GM23338 (cell line): ENCODE measurements around the gene RNF220. TPM values are rescaled to one million over a fixed set of nuclear protein-coding genes. Genes with fewer than 3 reads are reported as not detected.

Experiments
- ATAC-seq: fragments of 200-7000 bp; cut with Tn5 transposase; 3 replicates; pipeline ENCODE4 v1.9.1; 2020
- DNase-seq: peaks from one replicate; pipeline ENCODE4 v3.0.0-alpha.2; 2015; ENCODE audit warnings: low spot score
- H2AFZ ChIP-seq: fragments of 200-600 bp; sonication (generic); 2 replicates; pipeline ENCODE4 v1.8.0; 2016; ENCODE audit warnings: antibody characterized with exemption, mild to moderate bottlenecking, moderate library complexity
- H3F3A ChIP-seq: fragments of 200-600 bp; sonication (generic); replicated peaks from 2 replicates; pipeline ENCODE4 v1.8.0; 2017; ENCODE audit warnings: antibody characterized with exemption, mixed run types, low read depth
- H3K27ac ChIP-seq: fragments of 200-600 bp; sonication (generic); 2 replicates; pipeline ENCODE4 v1.6.1; 2016; ENCODE audit warnings: low read depth
- H3K27me3 ChIP-seq: fragments of 200-600 bp; sonication (generic); 2 replicates; pipeline ENCODE4 v1.8.0; 2016; ENCODE audit warnings: mild to moderate bottlenecking, mixed run types, moderate library complexity; ENCODE audit not compliant: insufficient read depth
- H3K36me3 ChIP-seq: fragments of 200-600 bp; sonication (generic); 2 replicates; pipeline ENCODE4 v1.8.0; 2016; ENCODE audit warnings: mild to moderate bottlenecking; ENCODE audit not compliant: insufficient read depth
- H3K4me1 ChIP-seq: fragments of 200-600 bp; sonication (generic); 2 replicates; pipeline ENCODE4 v1.8.0; 2016; ENCODE audit warnings: mild to moderate bottlenecking, moderate library complexity; ENCODE audit not compliant: insufficient read depth
- H3K4me2 ChIP-seq: fragments of 200-600 bp; sonication (generic); 2 replicates; pipeline ENCODE4 v1.7.1; 2017; ENCODE audit warnings: mixed run types
- H3K4me3 ChIP-seq: fragments of 200-600 bp; sonication (generic); 2 replicates; pipeline ENCODE4 v1.6.1; 2016; ENCODE audit warnings: mixed run types
- H3K79me2 ChIP-seq: fragments of 200-600 bp; sonication (generic); replicated peaks from 2 replicates; pipeline ENCODE4 v1.8.0; 2017; ENCODE audit warnings: mild to moderate bottlenecking; ENCODE audit not compliant: insufficient read depth
- H3K9me2 ChIP-seq: fragments of 200-600 bp; sonication (generic); 2 replicates; pipeline ENCODE4 v1.8.0; 2017; ENCODE audit not compliant: insufficient read depth
- H4K20me1 ChIP-seq: fragments of 200-600 bp; sonication (generic); replicated peaks from 2 replicates; pipeline ENCODE4 v1.8.0; 2017; ENCODE audit warnings: mild to moderate bottlenecking; ENCODE audit not compliant: insufficient read depth
- H3K27ac Mint-ChIP-seq: 2 replicates; pipeline ENCODE4 v1.8.0; 2020; ENCODE audit warnings: inconsistent platforms, mild to moderate bottlenecking, moderate library complexity, mixed read lengths
- H3K27me3 Mint-ChIP-seq: 3 replicates; pipeline ENCODE4 v1.8.0; 2022; ENCODE audit warnings: low read depth, mild to moderate bottlenecking, moderate library complexity, mixed read lengths, inconsistent platforms; ENCODE audit not compliant: insufficient read depth, poor library complexity
- H3K36me3 Mint-ChIP-seq: 3 replicates; pipeline ENCODE4 v1.8.0; 2021; ENCODE audit warnings: low read depth, mild to moderate bottlenecking, inconsistent platforms, moderate library complexity, mixed read lengths
- H3K4me1 Mint-ChIP-seq: 3 replicates; pipeline ENCODE4 v1.8.0; 2020; ENCODE audit warnings: mild to moderate bottlenecking, inconsistent platforms, mixed read lengths
- H3K4me3 Mint-ChIP-seq: 3 replicates; pipeline ENCODE4 v1.8.0; 2021; ENCODE audit warnings: moderate library complexity, mild to moderate bottlenecking, inconsistent platforms, mixed read lengths
- H3K9me3 Mint-ChIP-seq: 3 replicates; pipeline ENCODE4 v1.8.0; 2020; ENCODE audit warnings: moderate library complexity, mild to moderate bottlenecking, inconsistent platforms, mixed read lengths
- CREB1 ChIP-seq: fragments of 250-450 bp; sonication (Bioruptor Pico); IDR thresholded peaks from 2 replicates; pipeline ENCODE4 v1.5.0; 2020; ENCODE audit warnings: low read depth, mild to moderate bottlenecking, moderate library complexity
- EZH2 ChIP-seq: fragments of 200-600 bp; sonication (generic); IDR thresholded peaks from one replicate; pipeline ENCODE4 v1.8.0; 2017; ENCODE audit warnings: antibody characterized with exemption, mild to moderate bottlenecking, low read depth; ENCODE audit not compliant: unreplicated experiment
- EZH2phosphoT487 ChIP-seq: fragments of 200-600 bp; sonication (generic); IDR thresholded peaks from one replicate; pipeline ENCODE4 v1.8.1; 2018; ENCODE audit warnings: antibody characterized with exemption; ENCODE audit not compliant: unreplicated experiment
- JUNB ChIP-seq: IDR thresholded peaks from one replicate; pipeline ENCODE4 v1.6.1; 2016; ENCODE audit warnings: antibody characterized with exemption; ENCODE audit not compliant: unreplicated experiment
- POLR2AphosphoS5 ChIP-seq: IDR thresholded peaks from 2 replicates; pipeline ENCODE4 v1.6.1; 2016; ENCODE audit warnings: antibody characterized with exemption, low read depth
- STAT1 ChIP-seq: IDR thresholded peaks from one replicate; pipeline ENCODE4 v1.6.1; 2016; ENCODE audit warnings: antibody characterized with exemption; ENCODE audit not compliant: unreplicated experiment
- ZNF114 ChIP-seq: fragments of 250-450 bp; sonication (Bioruptor Pico); IDR thresholded peaks from 2 replicates; pipeline ENCODE4 v1.5.0; 2020; ENCODE audit warnings: mild to moderate bottlenecking, moderate library complexity
- ZNF331 ChIP-seq: fragments of 250-450 bp; sonication (Bioruptor Pico); IDR thresholded peaks from 2 replicates; pipeline ENCODE4 v1.5.0; 2020; ENCODE audit warnings: low read depth, mild to moderate bottlenecking, moderate library complexity
- polyA plus RNA-seq: library from polyadenylated mRNA; unstranded; fragments of >200 nt; fragmentation: Nextera tagmentation; extraction: Ambion mirVana; gene quantifications from 2 replicates; pipeline ENCODE4 v1.2.1, GENCODE V29; 2016
- total RNA-seq: library from RNA; depleted of rRNA; stranded (reverse); fragments of >200 nt; shearing (Covaris generic); gene quantifications from 2 replicates; pipeline ENCODE4 v1.2.3, GENCODE V29; 2014
- TF ChIP-seq, protein P1 (sequence below): IDR thresholded peaks from 2 replicates; pipeline ENCODE4 v1.6.1; 2016; ENCODE audit warnings: antibody characterized with exemption
- TF ChIP-seq, protein P2 (sequence below), 2 experiments: fragments of 200-600 bp in 1 of 2; sonication (generic) in 1 of 2; conservative IDR thresholded peaks; 2 replicates each; pipeline versions ENCODE4 v1.5.1 to v1.6.1; 2016 to 2017; ENCODE audit warnings: antibody characterized with exemption in 2 of 2, low read depth in 2 of 2, mild to moderate bottlenecking in 2 of 2, moderate library complexity in 1 of 2
- TF ChIP-seq, protein P3 (sequence below): fragments of 250-450 bp; sonication (Bioruptor Pico); IDR thresholded peaks from 2 replicates; pipeline ENCODE4 v1.5.0; 2020; ENCODE audit warnings: mild to moderate bottlenecking, moderate library complexity

RNF220 gene
- total and polyA plus RNA-seq, 2 experiments from 2014 or later: 72.8 to 168 TPM

DNA sequence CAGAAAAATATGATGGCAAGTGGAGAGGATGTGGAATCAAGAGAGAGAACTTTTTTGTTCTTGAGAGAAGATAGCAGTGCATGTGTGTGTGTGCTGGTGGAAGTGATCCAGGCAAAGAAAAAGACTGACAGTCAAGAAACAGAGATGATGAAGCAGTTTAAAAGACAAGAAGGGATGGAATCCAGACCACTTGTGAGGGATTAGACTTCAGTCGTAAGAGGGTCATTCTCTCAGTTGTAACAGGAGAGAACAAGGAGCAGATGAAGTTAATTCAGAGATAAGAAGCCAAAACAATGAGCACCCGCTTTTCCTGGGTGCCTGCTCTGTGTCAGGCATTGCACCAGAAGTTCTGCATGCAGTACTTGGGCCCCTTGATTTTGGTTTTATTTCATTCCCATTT is 76.6 kb downstream of the RNF220 start:
- H3K9me3 Mint-ChIP-seq: no peaks in the 10 kb centered on the region
- no peaks in the 10 kb centered on the region for H3K36me3 Mint-ChIP-seq
- no peak overlapping the region for H3K4me3 ChIP-seq
- no peaks in the 10 kb centered on the region for H3K27me3 ChIP-seq
- H3K27ac Mint-ChIP-seq: no peak overlapping the region
- H3K9me2 ChIP-seq: no peaks in the 10 kb centered on the region
- no peak overlapping the region for H3K27ac ChIP-seq
- peaks cover 41% of the 10 kb centered on the region for H3K4me1 ChIP-seq
- H3K4me3 Mint-ChIP-seq: no peak overlapping the region
- H3K27me3 Mint-ChIP-seq: peaks cover 10% of the 10 kb centered on the region
- ATAC-seq (no peak), DNase-seq (no peak)
- H3K4me1 Mint-ChIP-seq: peaks cover 35% of the 10 kb centered on the region
- no peaks in the 10 kb centered on the region for H3K79me2 ChIP-seq
- H3F3A ChIP-seq: no peaks in the 10 kb centered on the region; the same call in 1 of the 2 replicates
- no peaks in the 10 kb centered on the region for H3K36me3 ChIP-seq
- H2AFZ ChIP-seq: no peak overlapping the region
- TF ChIP-seq POLR2AphosphoS5 (no peak), CREB1 (CRISPR knock-in tag) (no peak), ZNF331 (CRISPR knock-in tag) (no peak), ZNF114 (CRISPR knock-in tag) (no peak), EZH2phosphoT487 (no peak), EZH2 (no peak), JUNB (no peak), STAT1 (no peak)
- TF ChIP-seq, protein P1, sequence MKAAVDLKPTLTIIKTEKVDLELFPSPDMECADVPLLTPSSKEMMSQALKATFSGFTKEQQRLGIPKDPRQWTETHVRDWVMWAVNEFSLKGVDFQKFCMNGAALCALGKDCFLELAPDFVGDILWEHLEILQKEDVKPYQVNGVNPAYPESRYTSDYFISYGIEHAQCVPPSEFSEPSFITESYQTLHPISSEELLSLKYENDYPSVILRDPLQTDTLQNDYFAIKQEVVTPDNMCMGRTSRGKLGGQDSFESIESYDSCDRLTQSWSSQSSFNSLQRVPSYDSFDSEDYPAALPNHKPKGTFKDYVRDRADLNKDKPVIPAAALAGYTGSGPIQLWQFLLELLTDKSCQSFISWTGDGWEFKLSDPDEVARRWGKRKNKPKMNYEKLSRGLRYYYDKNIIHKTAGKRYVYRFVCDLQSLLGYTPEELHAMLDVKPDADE: no peak
- TF ChIP-seq, protein P2, sequence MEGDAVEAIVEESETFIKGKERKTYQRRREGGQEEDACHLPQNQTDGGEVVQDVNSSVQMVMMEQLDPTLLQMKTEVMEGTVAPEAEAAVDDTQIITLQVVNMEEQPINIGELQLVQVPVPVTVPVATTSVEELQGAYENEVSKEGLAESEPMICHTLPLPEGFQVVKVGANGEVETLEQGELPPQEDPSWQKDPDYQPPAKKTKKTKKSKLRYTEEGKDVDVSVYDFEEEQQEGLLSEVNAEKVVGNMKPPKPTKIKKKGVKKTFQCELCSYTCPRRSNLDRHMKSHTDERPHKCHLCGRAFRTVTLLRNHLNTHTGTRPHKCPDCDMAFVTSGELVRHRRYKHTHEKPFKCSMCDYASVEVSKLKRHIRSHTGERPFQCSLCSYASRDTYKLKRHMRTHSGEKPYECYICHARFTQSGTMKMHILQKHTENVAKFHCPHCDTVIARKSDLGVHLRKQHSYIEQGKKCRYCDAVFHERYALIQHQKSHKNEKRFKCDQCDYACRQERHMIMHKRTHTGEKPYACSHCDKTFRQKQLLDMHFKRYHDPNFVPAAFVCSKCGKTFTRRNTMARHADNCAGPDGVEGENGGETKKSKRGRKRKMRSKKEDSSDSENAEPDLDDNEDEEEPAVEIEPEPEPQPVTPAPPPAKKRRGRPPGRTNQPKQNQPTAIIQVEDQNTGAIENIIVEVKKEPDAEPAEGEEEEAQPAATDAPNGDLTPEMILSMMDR (conservative IDR thresholded peaks at IDR 0.05; ENCODE audit: low read depth in 2 of 2): no peak
- H4K20me1 ChIP-seq: no peaks in the 10 kb centered on the region
- no peak overlapping the region for H3K4me2 ChIP-seq

DNA sequence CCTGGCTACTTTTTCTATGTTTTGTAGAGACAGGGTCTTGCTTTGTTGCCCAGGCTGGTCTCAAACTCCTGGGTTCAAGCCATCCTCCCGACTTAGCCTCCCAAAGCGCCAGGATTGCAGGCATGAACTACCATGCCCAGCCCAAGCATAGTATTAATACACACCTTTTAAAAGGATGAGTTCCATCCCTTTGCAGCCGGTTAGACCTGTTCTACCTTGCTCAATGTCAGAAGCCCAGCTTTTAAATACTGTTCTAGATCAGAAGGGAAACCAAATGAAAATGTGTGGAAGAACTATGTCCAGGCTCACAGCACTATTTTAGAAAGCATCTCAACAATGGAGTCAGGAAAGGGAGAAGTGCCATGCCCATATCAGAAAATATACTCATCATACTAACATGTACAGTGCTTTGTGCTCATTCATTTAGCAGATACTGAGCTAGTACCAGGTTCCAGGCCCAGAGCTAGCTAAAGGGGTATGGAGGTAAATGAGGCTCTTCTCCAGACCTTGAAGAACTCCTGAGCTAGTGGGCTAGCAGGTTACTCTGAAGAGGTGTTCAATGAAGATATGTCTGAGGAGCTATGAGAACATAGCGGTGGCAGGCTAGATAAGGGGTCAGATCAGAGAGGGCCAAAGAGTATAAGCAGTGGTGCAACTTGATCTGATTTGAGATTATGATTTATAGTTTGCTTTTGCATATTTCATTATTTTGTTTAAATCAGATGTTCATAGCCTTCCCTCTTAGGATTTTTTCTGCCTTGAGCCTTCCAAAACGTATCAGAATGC is 78.2 kb downstream of the RNF220 start:
- peaks cover 25% of the 10 kb centered on the region for H3K4me1 Mint-ChIP-seq
- H3F3A ChIP-seq: no peaks in the 10 kb centered on the region; the same call in 1 of the 2 replicates
- no peaks in the 10 kb centered on the region for H3K9me3 Mint-ChIP-seq
- H4K20me1 ChIP-seq: no peaks in the 10 kb centered on the region
- H3K4me3 Mint-ChIP-seq: no peak overlapping the region
- no peaks in the 10 kb centered on the region for H3K79me2 ChIP-seq
- H2AFZ ChIP-seq: no peak overlapping the region
- ATAC-seq (no peak), DNase-seq (no peak)
- peak overlapping the region; percentile 71; the same call in 1 of the 2 replicates for H3K27ac Mint-ChIP-seq
- 0 out of 2 replicates have a peak overlapping the region, but pooled peaks have one; percentile 23 for H3K4me2 ChIP-seq
- H3K4me3 ChIP-seq: no peak overlapping the region
- no peaks in the 10 kb centered on the region for H3K36me3 ChIP-seq
- no peaks in the 10 kb centered on the region for H3K27me3 ChIP-seq
- no peak overlapping the region for H3K27ac ChIP-seq
- peaks cover 8% of the 10 kb centered on the region for H3K27me3 Mint-ChIP-seq
- no peaks in the 10 kb centered on the region for H3K9me2 ChIP-seq
- no peaks in the 10 kb centered on the region for H3K36me3 Mint-ChIP-seq
- peaks cover 29% of the 10 kb centered on the region for H3K4me1 ChIP-seq
- no peak for TF ChIP-seq EZH2phosphoT487
- TF ChIP-seq, protein P3, sequence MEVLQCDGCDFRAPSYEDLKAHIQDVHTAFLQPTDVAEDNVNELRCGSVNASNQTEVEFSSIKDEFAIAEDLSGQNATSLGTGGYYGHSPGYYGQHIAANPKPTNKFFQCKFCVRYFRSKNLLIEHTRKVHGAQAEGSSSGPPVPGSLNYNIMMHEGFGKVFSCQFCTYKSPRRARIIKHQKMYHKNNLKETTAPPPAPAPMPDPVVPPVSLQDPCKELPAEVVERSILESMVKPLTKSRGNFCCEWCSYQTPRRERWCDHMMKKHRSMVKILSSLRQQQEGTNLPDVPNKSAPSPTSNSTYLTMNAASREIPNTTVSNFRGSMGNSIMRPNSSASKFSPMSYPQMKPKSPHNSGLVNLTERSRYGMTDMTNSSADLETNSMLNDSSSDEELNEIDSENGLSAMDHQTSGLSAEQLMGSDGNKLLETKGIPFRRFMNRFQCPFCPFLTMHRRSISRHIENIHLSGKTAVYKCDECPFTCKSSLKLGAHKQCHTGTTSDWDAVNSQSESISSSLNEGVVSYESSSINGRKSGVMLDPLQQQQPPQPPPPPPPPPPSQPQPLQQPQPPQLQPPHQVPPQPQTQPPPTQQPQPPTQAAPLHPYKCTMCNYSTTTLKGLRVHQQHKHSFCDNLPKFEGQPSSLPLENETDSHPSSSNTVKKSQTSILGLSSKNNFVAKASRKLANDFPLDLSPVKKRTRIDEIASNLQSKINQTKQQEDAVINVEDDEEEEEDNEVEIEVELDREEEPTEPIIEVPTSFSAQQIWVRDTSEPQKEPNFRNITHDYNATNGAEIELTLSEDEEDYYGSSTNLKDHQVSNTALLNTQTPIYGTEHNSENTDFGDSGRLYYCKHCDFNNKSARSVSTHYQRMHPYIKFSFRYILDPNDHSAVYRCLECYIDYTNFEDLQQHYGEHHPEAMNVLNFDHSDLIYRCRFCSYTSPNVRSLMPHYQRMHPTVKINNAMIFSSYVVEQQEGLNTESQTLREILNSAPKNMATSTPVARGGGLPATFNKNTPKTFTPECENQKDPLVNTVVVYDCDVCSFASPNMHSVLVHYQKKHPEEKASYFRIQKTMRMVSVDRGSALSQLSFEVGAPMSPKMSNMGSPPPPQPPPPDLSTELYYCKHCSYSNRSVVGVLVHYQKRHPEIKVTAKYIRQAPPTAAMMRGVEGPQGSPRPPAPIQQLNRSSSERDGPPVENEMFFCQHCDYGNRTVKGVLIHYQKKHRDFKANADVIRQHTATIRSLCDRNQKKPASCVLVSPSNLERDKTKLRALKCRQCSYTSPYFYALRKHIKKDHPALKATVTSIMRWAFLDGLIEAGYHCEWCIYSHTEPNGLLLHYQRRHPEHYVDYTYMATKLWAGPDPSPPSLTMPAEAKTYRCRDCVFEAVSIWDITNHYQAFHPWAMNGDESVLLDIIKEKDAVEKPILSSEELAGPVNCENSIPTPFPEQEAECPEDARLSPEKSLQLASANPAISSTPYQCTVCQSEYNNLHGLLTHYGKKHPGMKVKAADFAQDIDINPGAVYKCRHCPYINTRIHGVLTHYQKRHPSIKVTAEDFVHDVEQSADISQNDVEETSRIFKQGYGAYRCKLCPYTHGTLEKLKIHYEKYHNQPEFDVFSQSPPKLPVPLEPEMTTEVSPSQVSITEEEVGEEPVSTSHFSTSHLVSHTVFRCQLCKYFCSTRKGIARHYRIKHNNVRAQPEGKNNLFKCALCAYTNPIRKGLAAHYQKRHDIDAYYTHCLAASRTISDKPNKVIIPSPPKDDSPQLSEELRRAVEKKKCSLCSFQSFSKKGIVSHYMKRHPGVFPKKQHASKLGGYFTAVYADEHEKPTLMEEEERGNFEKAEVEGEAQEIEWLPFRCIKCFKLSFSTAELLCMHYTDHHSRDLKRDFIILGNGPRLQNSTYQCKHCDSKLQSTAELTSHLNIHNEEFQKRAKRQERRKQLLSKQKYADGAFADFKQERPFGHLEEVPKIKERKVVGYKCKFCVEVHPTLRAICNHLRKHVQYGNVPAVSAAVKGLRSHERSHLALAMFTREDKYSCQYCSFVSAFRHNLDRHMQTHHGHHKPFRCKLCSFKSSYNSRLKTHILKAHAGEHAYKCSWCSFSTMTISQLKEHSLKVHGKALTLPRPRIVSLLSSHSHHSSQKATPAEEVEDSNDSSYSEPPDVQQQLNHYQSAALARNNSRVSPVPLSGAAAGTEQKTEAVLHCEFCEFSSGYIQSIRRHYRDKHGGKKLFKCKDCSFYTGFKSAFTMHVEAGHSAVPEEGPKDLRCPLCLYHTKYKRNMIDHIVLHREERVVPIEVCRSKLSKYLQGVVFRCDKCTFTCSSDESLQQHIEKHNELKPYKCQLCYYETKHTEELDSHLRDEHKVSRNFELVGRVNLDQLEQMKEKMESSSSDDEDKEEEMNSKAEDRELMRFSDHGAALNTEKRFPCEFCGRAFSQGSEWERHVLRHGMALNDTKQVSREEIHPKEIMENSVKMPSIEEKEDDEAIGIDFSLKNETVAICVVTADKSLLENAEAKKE: no peak
- no peak for TF ChIP-seq ZNF114 (CRISPR knock-in tag)
- TF ChIP-seq, protein P1: no peak
